EL (cell line): ENCODE results near the gene GABRR2.
"Not testable (repeated sequence)": the region's sequence is repeated elsewhere in the genome, so short reads cannot be mapped to it uniquely, and the experiment has no call there.

Experiments used
- DNase-seq: peaks from one replicate; pipeline ENCODE4 v3.0.0-alpha.2; 2016

GABRR2 gene

GRCh38 chr6:89255417-89255816 lies 59.7 kb downstream of the GABRR2 start:
- no peak for DNase-seq

- no peak for DNase-seq
Measured at GRCh38 chr6:89254569-89254968, 60.5 kb downstream of the GABRR2 start.

- DNase-seq, result no peak
Measured at GRCh38 chr6:89252907-89253306, 62.2 kb downstream of the GABRR2 start.

- DNase-seq, result no peak
Measured at GRCh38 chr6:89251976-89252375, 63.1 kb downstream of the GABRR2 start.

GRCh38 chr6:89251170-89251569 lies 63.9 kb downstream of the GABRR2 start:
- DNase-seq, result no peak

- no peak for DNase-seq
Measured at GRCh38 chr6:89250239-89250638, 64.9 kb downstream of the GABRR2 start.

- no peak for DNase-seq
Measured at GRCh38 chr6:89244241-89244985, 70.7 kb downstream of the GABRR2 start.

- DNase-seq, result no peak
Measured at GRCh38 chr6:89243331-89243629, 71.8 kb downstream of the GABRR2 start.

GRCh38 chr6:89242574-89243330 lies 72.3 kb downstream of the GABRR2 start:
- DNase-seq, result peak; percentile 49

GRCh38 chr6:89239338-89239737 lies 75.8 kb downstream of the GABRR2 start:
- DNase-seq, result no peak

- DNase-seq, result no peak
Measured at GRCh38 chr6:89237158-89237557, 77.9 kb downstream of the GABRR2 start.

- DNase-seq, result not testable (repeated sequence)
Measured at GRCh38 chr6:89233605-89234004, 81.5 kb downstream of the GABRR2 start.

GRCh38 chr6:89222712-89223039 lies 92.4 kb downstream of the GABRR2 start:
- DNase-seq, result no peak

- DNase-seq, result no peak
Measured at GRCh38 chr6:89221971-89222711, 93.0 kb downstream of the GABRR2 start.

- DNase-seq, result no peak
Measured at GRCh38 chr6:89221129-89221528, 94.0 kb downstream of the GABRR2 start.

GRCh38 chr6:89217299-89217910 lies 97.7 kb downstream of the GABRR2 start, which contains the start of gene GABRR1:
GABRR1 (minus strand) TSS chr6:89217358; CDS start chr6:89217322, 36 bp downstream.
- DNase-seq, result no peak

GRCh38 chr6:89216411-89216810 lies 98.7 kb downstream of the GABRR2 start:
- DNase-seq, result no peak

GRCh38 chr6:89215391-89215790 lies 99.7 kb downstream of the GABRR2 start:
- no peak for DNase-seq

GRCh38 chr6:89214197-89214596 lies 100.9 kb downstream of the GABRR2 start:
- DNase-seq, result no peak

GRCh38 chr6:89212472-89212871 lies 102.6 kb downstream of the GABRR2 start:
- no peak for DNase-seq

- DNase-seq, result no peak
Measured at GRCh38 chr6:89209457-89209856, 105.6 kb downstream of the GABRR2 start.

- no peak for DNase-seq
Measured at GRCh38 chr6:89208551-89208950, 106.5 kb downstream of the GABRR2 start.
